ENCODE results near the gene ITGB1BP1. TPM values are rescaled to one million over a fixed set of nuclear protein-coding genes. Genes with fewer than 3 reads are reported as not detected.
A peak's percentile ranks its signal among the peaks of the same experiment; 100 is the strongest.

Gene ITGB1BP1
- total RNA-seq, 1 experiment from 2014 or later: 115 TPM

DNA sequence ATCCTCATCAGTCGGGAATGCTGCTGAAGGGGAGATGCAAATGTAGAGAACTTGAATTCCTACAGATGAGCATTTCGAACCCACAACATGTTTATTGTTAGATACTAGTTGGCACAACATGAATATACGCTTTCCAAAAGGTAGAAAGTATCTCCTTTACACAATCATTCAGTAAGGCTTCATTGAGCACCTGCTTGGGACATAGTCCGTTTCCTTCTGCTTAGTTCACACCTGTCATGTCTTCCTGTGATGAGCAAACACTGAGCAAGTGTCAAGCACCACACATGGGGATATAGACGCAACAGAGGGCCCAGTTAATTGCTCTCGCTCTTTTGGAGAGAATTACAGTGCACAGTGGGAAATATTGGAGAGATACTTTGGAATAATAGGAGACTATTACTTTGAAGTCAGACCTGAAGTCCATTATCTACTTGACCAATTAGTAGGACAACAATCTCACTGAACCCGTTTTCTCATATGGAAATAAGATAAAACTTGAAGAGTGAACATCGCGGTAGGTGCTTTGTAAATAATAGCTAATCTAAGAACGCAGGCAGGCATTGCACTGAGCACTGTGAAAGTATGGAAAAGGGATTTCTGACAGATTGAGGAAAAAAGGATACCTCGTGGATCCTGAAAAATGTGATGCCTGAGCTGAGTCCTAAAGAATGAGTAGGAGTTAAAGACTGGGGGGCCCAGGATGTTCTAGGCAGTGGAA lies 1.3 kb upstream of the ITGB1BP1 start:
- no peak for DNase-seq (ENCODE audit: low spot score)

- no peak for DNase-seq (ENCODE audit: low spot score)
These were observed 569 bp upstream of the ITGB1BP1 start for GRCh38 chr2:9423922-9424272.

GRCh38 chr2:9422321-9423099 lies 818 bp downstream of the ITGB1BP1 start:
- DNase-seq (ENCODE audit: low spot score): peak; percentile 36

- no peak for DNase-seq (ENCODE audit: low spot score)
These were observed 2.8 kb downstream of the ITGB1BP1 start for GRCh38 chr2:9420495-9420894.

DNA sequence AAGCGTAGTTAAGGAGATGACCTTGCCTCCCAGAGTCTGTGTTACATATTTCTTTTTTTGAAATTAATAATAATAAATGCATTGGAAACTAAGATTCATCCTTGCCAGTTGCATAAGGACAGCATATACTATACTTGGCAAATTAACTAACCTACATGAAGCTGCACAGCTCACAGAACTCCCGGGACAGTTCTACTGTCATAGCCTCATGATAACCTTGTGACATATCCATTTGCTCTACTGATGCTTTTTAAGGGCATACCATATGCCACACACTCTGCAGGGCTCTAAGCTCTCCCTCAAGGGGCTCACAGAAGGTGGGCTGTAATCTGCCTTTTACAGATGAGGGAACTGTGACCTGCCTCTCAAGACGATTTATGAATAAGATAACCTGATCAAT lies 3.8 kb downstream of the ITGB1BP1 start:
- DNase-seq (ENCODE audit: low spot score): no peak

DNA sequence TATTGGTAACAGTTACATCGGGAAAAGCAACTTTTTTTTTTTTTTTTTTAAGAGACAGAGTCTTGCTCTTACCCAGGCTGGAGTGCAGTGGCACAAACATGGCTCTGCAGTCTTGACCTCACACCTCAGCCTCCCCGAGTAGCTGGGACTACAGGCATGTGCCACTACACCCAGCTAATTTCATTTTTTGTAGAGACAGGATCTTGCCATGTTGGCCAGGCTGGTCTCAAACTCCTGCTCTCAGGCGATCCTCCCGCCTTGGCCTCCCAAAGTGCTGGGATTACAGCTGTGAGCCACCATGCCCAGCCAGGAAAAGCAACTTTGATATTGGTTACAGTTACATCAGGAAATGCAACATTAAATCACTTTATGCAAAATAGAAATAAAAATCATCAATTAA lies 4.6 kb downstream of the ITGB1BP1 start:
- no peak for DNase-seq (ENCODE audit: low spot score)

DNA sequence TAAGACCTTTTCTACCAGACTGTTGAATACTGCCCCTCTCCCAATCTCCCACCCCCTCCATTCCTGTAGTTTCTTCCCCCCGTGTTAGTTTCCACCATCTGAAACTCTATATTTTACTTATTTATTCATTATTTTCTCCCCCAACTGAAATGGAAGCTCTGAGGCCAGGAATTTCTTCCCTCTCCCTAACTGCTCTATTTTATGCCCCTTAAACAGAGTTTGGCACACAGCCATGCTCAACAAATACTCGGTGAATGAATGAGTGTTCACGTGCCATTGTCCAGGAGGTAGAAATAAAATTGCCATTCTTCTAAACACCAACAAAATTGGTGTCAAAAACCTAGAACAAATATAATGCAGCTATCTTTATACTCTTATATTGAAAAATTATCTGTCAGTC lies 5.6 kb downstream of the ITGB1BP1 start:
- no peak for DNase-seq (ENCODE audit: low spot score)

- DNase-seq (ENCODE audit: low spot score): no peak
These were observed 6.4 kb downstream of the ITGB1BP1 start for GRCh38 chr2:9416962-9417316.

- DNase-seq (ENCODE audit: low spot score): no peak
These were observed 6.9 kb downstream of the ITGB1BP1 start for GRCh38 chr2:9416267-9416961.

DNA sequence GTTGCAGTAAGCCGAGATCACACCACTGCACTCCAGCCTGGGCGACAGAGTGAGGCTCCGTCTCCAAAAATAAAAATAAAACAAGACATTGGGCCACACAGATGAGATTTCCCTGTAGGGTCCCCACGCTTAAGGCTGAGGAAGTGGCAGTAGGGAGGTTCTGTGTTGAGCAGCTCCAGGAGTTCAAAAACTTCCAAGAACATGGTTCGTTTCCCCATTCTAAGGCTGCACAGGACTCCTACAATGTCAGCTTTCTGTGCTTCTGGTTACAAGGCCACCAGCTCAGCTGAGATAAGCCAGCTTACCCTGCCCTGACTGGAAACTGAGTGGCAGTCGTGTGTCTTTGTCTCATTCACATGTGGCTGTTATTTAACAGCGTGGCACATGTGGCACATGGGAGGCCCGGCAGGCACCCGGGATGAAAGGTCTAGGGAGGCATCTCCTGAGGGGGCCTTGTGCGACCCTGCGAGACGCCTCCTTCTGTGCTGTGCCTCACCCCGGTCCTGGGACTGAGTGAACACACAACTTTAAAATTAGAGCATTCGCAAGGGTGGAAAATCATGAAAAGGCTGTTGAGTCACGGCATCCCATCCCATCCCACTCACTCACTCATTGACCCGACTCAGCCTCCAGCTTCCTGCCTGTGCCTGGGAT lies 7.7 kb downstream of the ITGB1BP1 start:
- no peak for DNase-seq (ENCODE audit: low spot score)

DNA sequence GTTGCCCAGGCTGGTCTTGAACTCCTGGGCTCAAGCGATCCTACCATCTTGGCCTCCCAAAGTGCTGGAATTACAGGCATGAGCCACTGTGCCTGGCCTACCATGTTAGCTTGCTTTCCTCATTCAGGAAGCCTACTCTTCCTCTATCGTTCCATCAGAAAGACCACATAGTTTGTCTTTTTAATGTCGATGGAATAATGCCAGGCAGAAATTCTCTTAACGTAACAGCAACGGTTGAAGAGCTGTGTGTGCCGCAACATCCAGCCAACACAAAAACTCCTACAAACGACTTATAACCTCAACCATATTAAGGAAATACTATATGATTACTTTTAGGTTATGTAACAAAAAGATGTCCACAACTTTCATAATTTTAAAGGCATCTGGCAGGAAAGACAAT lies 10.5 kb downstream of the ITGB1BP1 start:
- no peak for DNase-seq (ENCODE audit: low spot score)

- no peak for DNase-seq (ENCODE audit: low spot score)
These were observed 13.2 kb downstream of the ITGB1BP1 start for GRCh38 chr2:9410108-9410507.

- DNase-seq (ENCODE audit: low spot score): no peak
These were observed 14.6 kb downstream of the ITGB1BP1 start for GRCh38 chr2:9408641-9409151.

DNA sequence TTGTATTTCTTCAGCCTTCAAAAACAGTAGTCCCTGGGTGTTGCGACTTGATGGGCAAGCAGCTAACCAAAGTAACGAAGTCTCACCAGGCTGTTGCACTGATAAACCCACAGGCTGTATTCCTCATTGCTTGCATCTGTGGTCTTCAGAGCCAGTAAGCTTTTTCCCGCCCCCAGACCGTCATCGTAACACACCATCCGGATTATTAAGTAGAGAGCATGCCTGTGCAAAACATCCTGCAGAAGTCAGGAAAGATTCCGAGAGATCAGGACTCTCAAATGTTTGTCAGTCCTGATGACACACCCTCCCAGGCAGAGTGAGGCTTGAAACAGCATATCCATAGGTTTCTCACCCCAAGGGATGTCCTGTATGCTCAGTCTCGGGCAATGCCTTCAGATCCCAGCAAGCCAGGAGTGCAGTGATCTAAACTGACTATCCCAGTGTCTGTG lies 15.9 kb downstream of the ITGB1BP1 start:
- DNase-seq (ENCODE audit: low spot score): no peak

DNA sequence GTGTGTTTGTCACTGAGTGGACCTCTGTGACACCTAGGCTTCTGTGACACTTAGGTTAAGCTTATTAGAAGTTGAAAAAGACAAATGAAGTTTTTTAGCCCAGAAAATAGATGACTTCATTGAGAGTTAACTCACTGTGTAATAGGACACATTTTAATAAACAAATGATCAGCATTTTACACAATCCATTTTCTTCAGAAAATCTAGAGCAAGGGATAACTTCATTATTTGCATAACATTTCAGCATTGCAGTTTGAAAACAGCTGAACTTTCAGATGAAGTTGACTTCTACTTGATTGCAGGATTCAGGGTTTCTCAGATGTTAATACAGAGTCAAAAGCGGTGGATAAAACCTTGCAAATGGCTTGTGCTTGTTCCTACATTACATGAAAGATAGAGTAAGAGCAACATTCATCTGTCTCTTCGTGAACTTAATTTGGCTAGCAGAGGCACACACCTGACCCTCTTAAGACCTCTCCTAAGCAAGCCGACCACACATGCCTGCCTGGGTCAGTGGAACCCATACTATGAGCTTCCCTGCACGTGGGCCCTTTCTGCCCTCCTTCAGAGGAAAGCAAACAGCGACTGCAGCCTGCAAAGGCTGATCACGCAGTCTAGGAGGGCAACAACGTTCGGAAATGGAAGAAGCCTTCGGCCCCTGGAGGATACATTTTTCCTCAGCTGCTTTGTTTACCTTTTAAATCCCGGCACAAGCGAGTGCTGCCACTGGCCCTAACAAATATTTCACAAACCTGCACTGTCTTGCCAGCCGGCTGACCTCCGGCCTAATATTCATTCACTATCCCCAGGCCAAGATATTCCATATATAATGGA lies 16.6 kb downstream of the ITGB1BP1 start:
- DNase-seq (ENCODE audit: low spot score): no peak

- no peak for DNase-seq (ENCODE audit: low spot score)
These were observed 17.7 kb downstream of the ITGB1BP1 start for GRCh38 chr2:9405636-9406035.

DNA sequence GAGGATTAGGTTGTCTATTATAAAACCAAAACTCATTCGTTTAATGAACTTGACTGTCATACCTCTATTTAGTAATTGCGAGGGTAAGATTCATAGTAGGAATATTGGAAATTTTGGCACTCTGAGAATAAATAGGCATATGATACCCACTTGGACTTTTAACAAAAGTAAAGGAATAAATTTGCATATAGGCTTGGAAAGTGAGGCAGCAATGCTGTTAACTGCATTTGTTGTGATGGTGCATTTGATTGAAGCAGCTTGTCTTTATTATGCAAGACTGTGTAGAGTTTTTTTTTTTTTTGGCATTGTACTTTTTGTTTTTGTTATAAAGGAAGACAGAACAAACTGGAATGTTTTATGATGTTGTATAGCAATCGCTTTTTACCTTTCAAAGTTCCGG lies 18.9 kb downstream of the ITGB1BP1 start:
- no peak for DNase-seq (ENCODE audit: low spot score)

DNA sequence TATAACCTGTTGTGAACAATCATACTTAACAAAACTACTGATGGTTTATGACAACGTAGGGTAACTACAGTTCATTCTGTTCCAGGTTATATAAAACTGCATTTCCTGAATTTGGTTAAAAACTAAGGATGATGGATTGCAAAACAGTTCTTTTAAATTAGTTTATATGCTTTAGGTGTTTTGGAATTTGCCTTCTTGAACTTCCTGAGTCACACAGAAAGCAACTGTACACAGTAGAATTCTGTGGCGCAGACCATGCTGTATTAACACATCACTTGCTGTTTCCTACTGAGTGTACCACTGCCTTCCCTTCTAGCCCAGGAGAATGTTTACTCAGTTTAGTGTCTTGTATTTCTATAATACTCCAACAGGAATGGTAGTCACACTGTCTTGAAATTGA lies 19.4 kb downstream of the ITGB1BP1 start:
- no peak for DNase-seq (ENCODE audit: low spot score)

DNA sequence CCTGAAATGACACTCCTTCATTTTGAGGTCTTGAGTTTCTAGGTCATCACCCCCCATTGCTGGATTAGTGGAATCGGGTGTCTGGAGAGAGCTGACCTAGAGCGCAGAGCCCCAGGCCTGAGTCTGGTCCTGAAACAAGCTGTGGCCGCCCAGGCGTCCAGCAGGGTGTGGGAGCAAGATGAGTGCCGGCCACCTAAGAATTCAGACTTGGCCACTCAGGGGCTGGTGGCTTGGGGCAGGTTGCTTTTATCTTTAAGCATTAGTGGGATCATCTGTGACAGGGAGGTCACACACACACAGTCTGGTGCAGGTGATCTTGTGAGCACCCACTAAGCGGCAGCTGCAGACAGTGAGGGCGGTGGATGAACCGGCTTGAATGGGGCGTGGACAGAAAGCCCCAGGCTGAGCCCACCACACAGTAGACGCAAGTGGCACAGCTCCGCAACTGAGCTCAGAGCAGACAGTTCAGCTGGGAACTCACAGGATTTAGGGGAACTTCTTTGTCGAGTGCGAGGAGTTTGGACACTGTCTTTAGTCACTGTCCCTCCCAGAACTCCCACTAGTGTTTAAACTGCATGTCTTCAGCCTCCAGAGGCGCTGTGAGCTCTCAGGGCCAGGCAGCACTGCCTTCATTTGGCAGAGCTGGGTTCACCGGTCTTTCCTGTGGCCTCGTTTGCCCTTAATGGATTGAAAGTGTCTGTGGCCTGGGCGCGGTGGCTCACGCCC lies 21.5 kb downstream of the ITGB1BP1 start:
- no peak for DNase-seq (ENCODE audit: low spot score)

DNA sequence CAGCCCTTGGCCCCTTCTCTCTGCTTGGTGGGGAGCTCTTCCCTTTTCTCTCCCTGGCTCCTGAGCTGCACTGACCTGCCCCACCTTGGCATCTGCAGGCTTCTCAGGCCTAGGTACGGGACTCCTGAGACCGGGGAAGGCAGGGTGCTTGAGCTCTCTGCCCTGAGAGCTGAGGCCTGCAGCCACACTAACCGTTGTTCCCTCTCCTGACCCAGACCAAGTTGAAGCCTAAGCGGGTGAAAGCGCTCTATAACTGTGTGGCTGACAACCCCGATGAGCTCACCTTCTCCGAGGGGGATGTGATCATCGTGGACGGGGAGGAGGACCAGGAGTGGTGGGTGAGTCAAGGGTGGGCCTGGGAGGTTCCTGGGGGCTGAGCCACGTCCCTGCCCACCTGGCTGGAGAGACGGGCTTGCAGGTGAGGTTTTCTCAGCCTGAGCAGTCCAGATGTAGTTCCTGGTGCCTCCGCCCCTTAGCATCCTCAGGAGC lies 22.2 kb downstream of the ITGB1BP1 start:
- DNase-seq (ENCODE audit: low spot score): no peak
